Measurements from ENCODE around the gene C21orf58.

The C21orf58 gene

DNA sequence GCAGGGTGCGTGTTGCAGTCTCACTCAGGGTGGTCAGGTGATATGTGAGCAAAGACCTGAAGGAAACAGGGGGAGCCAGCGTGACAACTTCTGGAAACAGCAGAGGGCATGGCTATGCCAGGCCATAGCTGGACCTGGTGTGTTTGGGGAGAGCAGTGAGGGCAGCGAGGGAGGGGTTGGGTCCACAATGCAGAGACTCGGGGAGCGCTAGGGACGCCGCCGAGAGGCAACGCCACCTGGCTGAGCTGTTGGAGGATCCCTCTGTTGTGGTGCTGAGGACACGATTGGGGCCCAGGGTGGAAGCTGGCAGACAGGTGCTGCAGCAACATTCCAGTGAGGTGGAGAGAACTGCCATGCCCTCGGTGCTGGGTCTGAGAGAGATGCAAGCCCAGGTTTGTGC, 68.5 kb downstream of the C21orf58 start:
- POLR2A ChIA-PET (ENCODE audit: low non-redundant PET): no interaction called here
- DNase-seq (ENCODE audit: low spot score): no peak
- TF ChIP-seq, protein P1, sequence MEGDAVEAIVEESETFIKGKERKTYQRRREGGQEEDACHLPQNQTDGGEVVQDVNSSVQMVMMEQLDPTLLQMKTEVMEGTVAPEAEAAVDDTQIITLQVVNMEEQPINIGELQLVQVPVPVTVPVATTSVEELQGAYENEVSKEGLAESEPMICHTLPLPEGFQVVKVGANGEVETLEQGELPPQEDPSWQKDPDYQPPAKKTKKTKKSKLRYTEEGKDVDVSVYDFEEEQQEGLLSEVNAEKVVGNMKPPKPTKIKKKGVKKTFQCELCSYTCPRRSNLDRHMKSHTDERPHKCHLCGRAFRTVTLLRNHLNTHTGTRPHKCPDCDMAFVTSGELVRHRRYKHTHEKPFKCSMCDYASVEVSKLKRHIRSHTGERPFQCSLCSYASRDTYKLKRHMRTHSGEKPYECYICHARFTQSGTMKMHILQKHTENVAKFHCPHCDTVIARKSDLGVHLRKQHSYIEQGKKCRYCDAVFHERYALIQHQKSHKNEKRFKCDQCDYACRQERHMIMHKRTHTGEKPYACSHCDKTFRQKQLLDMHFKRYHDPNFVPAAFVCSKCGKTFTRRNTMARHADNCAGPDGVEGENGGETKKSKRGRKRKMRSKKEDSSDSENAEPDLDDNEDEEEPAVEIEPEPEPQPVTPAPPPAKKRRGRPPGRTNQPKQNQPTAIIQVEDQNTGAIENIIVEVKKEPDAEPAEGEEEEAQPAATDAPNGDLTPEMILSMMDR (conservative IDR thresholded peaks at IDR 0.05; ENCODE audit: low read depth): no peak
- CTCF ChIA-PET: interaction anchor here (0.6 kb wide), 2 partner anchors 35 to 111 kb away, joined by 3 to 4 read pairs; no protein-coding TSS in a partner anchor
- H3K27ac ChIP-seq: peak overlapping the region; percentile 3; the same call in 1 of the 2 replicates

DNA sequence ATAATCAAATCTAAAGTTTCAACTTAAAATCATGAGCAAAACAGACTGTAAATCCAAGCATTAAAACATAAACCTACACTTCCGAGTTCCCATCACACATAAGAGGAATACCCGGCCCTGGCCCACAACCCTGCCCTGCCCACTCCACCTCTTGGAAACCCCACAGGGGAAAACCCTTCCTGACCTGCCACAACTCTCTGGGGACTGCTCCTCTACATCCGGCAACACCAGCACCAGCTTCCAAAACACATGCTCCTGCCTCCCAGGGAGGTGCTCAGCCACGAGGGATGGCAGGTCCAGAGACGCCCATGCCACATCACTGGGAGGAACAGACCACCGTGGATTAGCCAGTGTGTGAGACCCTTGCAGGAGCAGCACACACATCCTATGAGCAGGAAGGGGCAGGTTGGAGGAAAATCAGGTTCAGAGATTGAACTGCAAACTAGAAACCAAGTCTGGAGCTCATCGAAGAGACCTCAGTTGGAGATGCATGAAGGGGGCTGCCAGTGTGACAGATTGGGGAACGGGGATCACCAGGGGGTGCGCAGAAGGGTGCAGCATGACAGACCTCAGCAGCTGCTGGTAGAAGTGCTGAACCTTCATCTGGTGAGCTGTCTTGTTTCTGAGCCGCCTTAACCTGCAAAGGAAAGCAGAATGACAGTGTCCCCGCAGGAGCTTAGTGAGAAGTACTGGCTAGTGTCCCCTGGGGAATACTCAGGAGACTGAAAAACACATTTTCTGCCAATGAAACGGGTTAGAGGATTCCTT, 69.3 kb downstream of the C21orf58 start:
- ChIA-PET CTCF (interaction anchor here (0.6 to 0.7 kb wide), 2 partner anchors 9 to 35 kb away, joined by 3 read pairs; no protein-coding TSS in a partner anchor), POLR2A (ENCODE audit: low non-redundant PET) (no interaction called here)
- TF ChIP-seq, protein P1 (conservative IDR thresholded peaks at IDR 0.05; ENCODE audit: low read depth): no peak
- peak overlapping the region; percentile 9; the same call in 1 of the 2 replicates for H3K27ac ChIP-seq
- DNase-seq (ENCODE audit: low spot score): no peak

DNA sequence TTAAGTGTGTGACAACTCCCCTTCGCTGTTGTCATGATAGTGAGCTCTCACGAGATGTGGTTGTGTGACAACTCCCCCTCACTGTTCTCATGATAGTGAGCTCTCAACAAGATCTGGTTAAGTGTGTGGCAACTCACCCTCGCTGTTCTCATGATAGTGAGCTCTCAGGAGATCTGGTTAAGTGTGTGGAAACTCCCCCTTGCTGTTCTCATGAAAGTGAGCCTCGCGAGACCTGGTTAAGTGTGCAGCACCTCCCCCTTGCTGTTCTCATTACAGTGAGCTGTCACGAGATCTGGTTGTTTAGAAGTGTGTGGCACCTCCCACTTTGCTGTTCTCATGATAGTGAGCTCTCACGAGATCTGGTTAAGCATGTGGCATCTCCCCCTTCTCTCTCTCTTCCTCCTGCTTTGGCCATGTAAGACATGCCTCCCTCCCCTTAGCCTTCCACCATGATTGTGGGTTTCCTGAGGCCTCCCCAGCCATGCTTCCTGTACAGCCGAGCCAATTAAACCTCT, 70.0 kb downstream of the C21orf58 start:
- TF ChIP-seq, protein P1 (conservative IDR thresholded peaks at IDR 0.05; ENCODE audit: low read depth): no peak
- no peak for DNase-seq (ENCODE audit: low spot score)
- H3K27ac ChIP-seq: no peak overlapping the region
- ChIA-PET POLR2A (ENCODE audit: low non-redundant PET) (no interaction called here), CTCF (interaction anchor here (0.7 to 1.1 kb wide), 2 partner anchors 10 to 104 kb away, joined by 3 read pairs; no protein-coding TSS in a partner anchor)

DNA sequence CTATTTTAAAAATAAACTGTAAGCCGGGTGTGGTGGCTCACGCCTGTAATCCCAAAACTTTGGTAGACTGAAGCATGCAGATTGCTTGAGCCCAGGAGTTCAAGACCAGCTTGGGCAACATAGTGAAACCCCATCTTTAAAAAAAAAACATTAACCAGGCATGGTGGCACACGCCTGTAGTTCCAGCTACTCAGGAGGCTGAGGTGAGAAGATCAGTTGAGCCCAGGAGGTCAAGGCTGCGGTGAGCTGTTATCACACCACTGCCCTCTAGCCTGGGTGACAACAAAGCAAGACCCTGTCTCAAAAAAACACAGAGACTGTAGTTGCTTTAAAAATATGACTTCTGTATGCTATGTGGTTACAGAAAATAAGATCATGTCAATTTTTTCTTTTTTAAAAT, 70.8 kb downstream of the C21orf58 start:
- ChIA-PET POLR2A (ENCODE audit: low non-redundant PET) (no interaction called here), CTCF (interaction anchor here (0.6 to 1.1 kb wide), 4 partner anchors 35 to 406 kb away, joined by 3 to 4 read pairs (median 4); no protein-coding TSS in a partner anchor)
- TF ChIP-seq, protein P1 (conservative IDR thresholded peaks at IDR 0.05; ENCODE audit: low read depth): no peak
- no peak overlapping the region for H3K27ac ChIP-seq
- DNase-seq (ENCODE audit: low spot score): no peak

All from RWPE1 (cell line).